HL-60 (cell line): ENCODE data around the gene APMAP.

Source experiments
- DNase-seq, 2 experiments: peaks; one replicate each; pipeline ENCODE4 v3.0.0-alpha.2; 2010 to 2020; ENCODE audit warnings: low read depth in 1 of 2, low spot score in 1 of 2
- H3K27ac ChIP-seq: fragments of 250-450 bp; sonication (Bioruptor Pico); replicated peaks from 2 replicates; pipeline ENCODE4 v1.5.1; 2020; ENCODE audit warnings: mild to moderate bottlenecking, moderate library complexity
- H3K27me3 ChIP-seq: fragments of 250-450 bp; sonication (Bioruptor Pico); 2 replicates; pipeline ENCODE4 v1.5.1; 2021; ENCODE audit warnings: mild to moderate bottlenecking, moderate library complexity; ENCODE audit not compliant: insufficient read depth, poor library complexity, severe bottlenecking
- H3K4me3 ChIP-seq: replicated peaks from 2 replicates; pipeline ENCODE4 v1.5.1; 2011; ENCODE audit warnings: mild to moderate bottlenecking, control low read depth, low read length; ENCODE audit not compliant: insufficient read depth
- GABPA ChIP-seq: IDR thresholded peaks from 2 replicates; pipeline ENCODE4 v1.6.1; 2012; ENCODE audit warnings: low read depth
- POLR2AphosphoS5 ChIP-seq: IDR thresholded peaks from 2 replicates; pipeline ENCODE4 v1.6.1; 2012; ENCODE audit warnings: low read depth
- SPI1 ChIP-seq: IDR thresholded peaks from 2 replicates; pipeline ENCODE4 v1.6.1; 2012; ENCODE audit warnings: low read depth, mild to moderate bottlenecking, borderline replicate concordance
- long read RNA-seq: library from polyadenylated mRNA; unstranded; transcript quantifications from one replicate; pipeline ENCODE4 v2.0.0, GENCODE V29; 2020
- TF ChIP-seq, protein P1 (sequence below): IDR thresholded peaks from 2 replicates; pipeline ENCODE4 v1.6.1; 2012; ENCODE audit warnings: low read depth; ENCODE audit not compliant: insufficient replicate concordance
- TF ChIP-seq, protein P2 (sequence below): IDR thresholded peaks from one replicate; pipeline ENCODE4 v1.5.1; 2011; ENCODE audit warnings: low read length, control low read depth, inconsistent platforms; ENCODE audit not compliant: insufficient read depth

Gene APMAP, protein sequence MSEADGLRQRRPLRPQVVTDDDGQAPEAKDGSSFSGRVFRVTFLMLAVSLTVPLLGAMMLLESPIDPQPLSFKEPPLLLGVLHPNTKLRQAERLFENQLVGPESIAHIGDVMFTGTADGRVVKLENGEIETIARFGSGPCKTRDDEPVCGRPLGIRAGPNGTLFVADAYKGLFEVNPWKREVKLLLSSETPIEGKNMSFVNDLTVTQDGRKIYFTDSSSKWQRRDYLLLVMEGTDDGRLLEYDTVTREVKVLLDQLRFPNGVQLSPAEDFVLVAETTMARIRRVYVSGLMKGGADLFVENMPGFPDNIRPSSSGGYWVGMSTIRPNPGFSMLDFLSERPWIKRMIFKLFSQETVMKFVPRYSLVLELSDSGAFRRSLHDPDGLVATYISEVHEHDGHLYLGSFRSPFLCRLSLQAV
- long read RNA-seq, transcript APMAP-201 (9 exons, 2,430 nt), result major isoform, 932 of 1,042 reads
- long read RNA-seq, partial matches to known transcripts, result 22 of 1,042 reads
- long read RNA-seq, other reads (novel, unspliced or antisense), result 88 of 1,042 reads

GRCh38 chr20:24992487-24993205 is at the start of gene APMAP:
Gene APMAP (minus strand): TSS chr20:24992751. CDS start chr20:24992688, 63 bp downstream.
- Histone ChIP-seq H3K27me3 (no peaks in the 10 kb centered on the region), H3K4me3 (peak within 1 kb of the TSS; percentile 91), H3K27ac (peak within 1 kb of the TSS; percentile 75)
- DNase-seq, result peak; percentile 86 to 93
- TF ChIP-seq GABPA, result peak; percentile 92
- TF ChIP-seq POLR2AphosphoS5, result peak; percentile 87
- no peak for TF ChIP-seq SPI1
- TF ChIP-seq, protein P1, sequence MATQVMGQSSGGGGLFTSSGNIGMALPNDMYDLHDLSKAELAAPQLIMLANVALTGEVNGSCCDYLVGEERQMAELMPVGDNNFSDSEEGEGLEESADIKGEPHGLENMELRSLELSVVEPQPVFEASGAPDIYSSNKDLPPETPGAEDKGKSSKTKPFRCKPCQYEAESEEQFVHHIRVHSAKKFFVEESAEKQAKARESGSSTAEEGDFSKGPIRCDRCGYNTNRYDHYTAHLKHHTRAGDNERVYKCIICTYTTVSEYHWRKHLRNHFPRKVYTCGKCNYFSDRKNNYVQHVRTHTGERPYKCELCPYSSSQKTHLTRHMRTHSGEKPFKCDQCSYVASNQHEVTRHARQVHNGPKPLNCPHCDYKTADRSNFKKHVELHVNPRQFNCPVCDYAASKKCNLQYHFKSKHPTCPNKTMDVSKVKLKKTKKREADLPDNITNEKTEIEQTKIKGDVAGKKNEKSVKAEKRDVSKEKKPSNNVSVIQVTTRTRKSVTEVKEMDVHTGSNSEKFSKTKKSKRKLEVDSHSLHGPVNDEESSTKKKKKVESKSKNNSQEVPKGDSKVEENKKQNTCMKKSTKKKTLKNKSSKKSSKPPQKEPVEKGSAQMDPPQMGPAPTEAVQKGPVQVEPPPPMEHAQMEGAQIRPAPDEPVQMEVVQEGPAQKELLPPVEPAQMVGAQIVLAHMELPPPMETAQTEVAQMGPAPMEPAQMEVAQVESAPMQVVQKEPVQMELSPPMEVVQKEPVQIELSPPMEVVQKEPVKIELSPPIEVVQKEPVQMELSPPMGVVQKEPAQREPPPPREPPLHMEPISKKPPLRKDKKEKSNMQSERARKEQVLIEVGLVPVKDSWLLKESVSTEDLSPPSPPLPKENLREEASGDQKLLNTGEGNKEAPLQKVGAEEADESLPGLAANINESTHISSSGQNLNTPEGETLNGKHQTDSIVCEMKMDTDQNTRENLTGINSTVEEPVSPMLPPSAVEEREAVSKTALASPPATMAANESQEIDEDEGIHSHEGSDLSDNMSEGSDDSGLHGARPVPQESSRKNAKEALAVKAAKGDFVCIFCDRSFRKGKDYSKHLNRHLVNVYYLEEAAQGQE, result peak; percentile 61

DNA sequence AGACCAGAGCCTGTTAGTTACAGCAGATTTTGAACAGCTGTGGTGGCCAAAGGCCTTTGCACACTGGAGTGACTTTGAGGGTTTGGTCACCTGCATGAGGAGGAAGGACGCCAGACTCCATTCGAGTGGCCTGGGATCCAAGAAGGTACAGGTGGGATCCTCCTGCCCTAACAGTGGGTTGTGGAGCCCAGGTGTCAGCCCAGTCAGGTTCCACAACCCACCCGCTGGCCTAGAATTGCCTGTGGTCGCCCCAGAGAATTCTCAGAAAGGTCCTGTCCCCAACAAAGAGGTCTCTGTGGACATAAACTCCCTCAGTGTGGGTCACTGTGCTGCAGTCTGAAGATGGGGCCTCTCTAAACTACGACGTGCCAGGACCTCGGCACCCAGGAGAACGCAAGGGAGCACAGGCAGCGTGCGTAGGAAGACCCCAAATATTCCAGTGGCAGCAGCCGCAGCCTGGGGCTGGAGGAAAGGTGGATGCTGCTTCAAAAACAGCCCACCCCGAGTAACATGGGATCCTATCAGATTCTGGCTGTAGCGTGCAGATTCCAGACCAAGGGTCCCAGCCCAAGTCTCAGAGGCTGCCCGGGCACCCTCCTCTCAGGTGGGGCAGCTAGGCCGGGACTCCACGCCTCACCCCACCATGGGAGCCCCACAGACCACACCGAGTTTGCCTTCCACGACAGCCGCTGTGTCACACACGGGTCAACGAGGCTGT is 49.4 kb upstream of the APMAP start:
- Histone ChIP-seq H3K4me3 (no peak overlapping the region), H3K27me3 (no peaks in the 10 kb centered on the region), H3K27ac (peak overlapping the region; percentile 76; the same call in 1 of the 2 replicates)
- TF ChIP-seq, protein P1, result no peak
- TF ChIP-seq, protein P2, sequence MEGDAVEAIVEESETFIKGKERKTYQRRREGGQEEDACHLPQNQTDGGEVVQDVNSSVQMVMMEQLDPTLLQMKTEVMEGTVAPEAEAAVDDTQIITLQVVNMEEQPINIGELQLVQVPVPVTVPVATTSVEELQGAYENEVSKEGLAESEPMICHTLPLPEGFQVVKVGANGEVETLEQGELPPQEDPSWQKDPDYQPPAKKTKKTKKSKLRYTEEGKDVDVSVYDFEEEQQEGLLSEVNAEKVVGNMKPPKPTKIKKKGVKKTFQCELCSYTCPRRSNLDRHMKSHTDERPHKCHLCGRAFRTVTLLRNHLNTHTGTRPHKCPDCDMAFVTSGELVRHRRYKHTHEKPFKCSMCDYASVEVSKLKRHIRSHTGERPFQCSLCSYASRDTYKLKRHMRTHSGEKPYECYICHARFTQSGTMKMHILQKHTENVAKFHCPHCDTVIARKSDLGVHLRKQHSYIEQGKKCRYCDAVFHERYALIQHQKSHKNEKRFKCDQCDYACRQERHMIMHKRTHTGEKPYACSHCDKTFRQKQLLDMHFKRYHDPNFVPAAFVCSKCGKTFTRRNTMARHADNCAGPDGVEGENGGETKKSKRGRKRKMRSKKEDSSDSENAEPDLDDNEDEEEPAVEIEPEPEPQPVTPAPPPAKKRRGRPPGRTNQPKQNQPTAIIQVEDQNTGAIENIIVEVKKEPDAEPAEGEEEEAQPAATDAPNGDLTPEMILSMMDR, result no peak
- no peak for TF ChIP-seq GABPA
- no peak for TF ChIP-seq POLR2AphosphoS5
- no peak for TF ChIP-seq SPI1
- no peak for DNase-seq

DNA sequence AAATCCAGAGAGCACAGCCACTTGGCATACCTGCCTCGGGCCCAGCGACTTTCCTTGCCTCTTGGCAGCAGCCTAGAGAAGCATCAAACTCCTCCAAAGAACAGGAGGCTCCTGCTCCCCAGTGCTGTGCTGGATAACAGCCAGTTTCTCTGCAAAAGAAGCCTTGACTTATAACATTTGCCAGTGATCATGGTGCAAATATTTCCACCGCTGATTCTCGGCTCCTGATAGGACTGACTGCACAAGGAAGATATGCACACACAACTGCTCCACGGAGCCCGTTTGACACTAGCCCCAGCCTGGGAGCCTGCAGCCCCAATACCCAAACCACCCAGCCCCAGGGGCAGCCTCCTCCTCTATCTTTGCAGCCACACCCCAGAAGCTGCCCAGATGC is 47.9 kb upstream of the APMAP start:
- Histone ChIP-seq H3K27me3 (no peaks in the 10 kb centered on the region), H3K27ac (no peak overlapping the region), H3K4me3 (no peak overlapping the region)
- no peak for DNase-seq
- TF ChIP-seq SPI1, result no peak
- TF ChIP-seq POLR2AphosphoS5, result no peak
- no peak for TF ChIP-seq GABPA
- TF ChIP-seq, protein P2, result no peak
- TF ChIP-seq, protein P1, result no peak
